Fibroblast of lung (primary cell): ENCODE data around the gene OR7A5.
"Not testable (repeated sequence)": the region's sequence is repeated elsewhere in the genome, so short reads cannot be mapped to it uniquely, and the experiment has no call there.

Source experiments
- CTCF ChIP-seq, 2 donors: IDR thresholded peaks in 1 of 2; conservative IDR thresholded peaks in 1 of 2; 1 replicate in 1 of 2; 2 replicates in 1 of 2; pipeline ENCODE4 v1.5.1; 2011 to 2012; ENCODE audit warnings: low read length in 2 of 2, control low read depth in 1 of 2, inconsistent platforms in 1 of 2, low read depth in 1 of 2, mild to moderate bottlenecking in 1 of 2
- EZH2 ChIP-seq: IDR thresholded peaks from 2 replicates; pipeline ENCODE4 v1.5.1; 2012; ENCODE audit warnings: low read length, control low read depth, mild to moderate bottlenecking; ENCODE audit errors: missing control alignments

DNA sequence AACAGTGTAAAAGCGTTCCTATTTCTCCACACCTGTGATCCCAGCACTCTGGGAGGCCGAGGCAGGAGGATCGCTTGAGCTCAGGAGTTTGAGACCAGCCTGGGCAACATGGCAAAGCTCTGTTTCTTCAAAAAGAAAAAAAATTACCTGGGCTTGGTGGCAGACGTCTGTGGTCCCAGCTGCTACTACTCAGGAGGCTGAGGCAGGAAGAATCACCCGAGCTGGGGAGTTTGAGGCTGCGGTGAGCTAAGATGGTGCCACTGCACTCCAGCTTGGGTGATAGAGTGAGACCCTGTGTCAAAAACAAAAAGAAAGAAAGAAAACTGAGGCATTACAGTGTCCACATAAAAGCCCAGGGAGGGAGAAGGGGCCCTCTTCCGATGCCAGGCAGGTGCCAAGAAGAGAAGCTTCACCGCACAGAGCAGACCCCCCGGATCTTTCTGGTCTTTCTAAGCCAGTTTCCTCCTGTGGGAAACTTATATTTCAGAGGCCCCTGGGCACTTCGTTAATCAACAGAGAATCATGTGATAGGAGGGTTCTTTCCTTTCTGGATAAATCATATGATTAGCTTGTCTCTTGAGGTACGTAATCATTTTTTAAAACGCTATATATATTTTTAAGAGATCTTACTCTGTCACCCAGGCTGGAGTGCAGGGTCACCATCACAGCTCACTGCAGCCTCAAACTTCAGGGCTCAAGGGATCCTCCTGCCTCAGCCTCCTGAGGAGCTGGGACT lies 56.7 kb downstream of the OR7A5 start, which contains the start of gene ADGRE2:
- not testable (repeated sequence) for TF ChIP-seq CTCF (conservative IDR thresholded peaks at IDR 0.05 in 1 of 2, IDR thresholded peaks at IDR 0.05 in 1 of 2; ENCODE audit: low read depth in 1 of 2, low read length in 2 of 2); EZH2
